HCT116 (cell line): Measurements from ENCODE around the gene OSBPL5. TPM values are rescaled to one million over a fixed set of nuclear protein-coding genes. Genes with fewer than 3 reads are reported as not detected.

ENCODE experiments used
- ATAC-seq: fragments of 200-7000 bp; cut with Tn5 transposase; 2 replicates; pipeline ENCODE4 v1.9.1; 2020; ENCODE audit warnings: mild to moderate bottlenecking, moderate library complexity
- BruUV-seq: library from RNA; stranded (reverse); fragments of 400-500 nt; replicated peaks from 2 replicates; lab custom pipeline; 2021; lab: Mats Ljungman, UMichigan
- CTCF ChIA-PET: fragments of 300-600 bp; sonication (Branson Sonifier 250); formaldehyde crosslinking; loops from one replicate; lab custom pipeline; 2021; ENCODE audit warnings: antibody characterized with exemption; lab: Charles Lee
- POLR2A ChIA-PET: fragments of 300-600, 350-600 bp; sonication (Branson Sonifier 250); formaldehyde crosslinking; loops from one replicate; lab custom pipeline; 2021; ENCODE audit warnings: antibody characterized with exemption; lab: Charles Lee
- RAD21 ChIA-PET, 2 experiments: fragments of 300-600 bp; sonication (Branson Sonifier 250); formaldehyde crosslinking; loops; one replicate each; lab custom pipeline; 2023; ENCODE audit warnings: low total read pairs in 2 of 2; ENCODE audit not compliant: uncharacterized antibody in 2 of 2, unreplicated experiment in 2 of 2, low non-redundant PET in 1 of 2; lab: Charles Lee
- DNase-seq: peaks from one replicate; pipeline ENCODE4 v3.0.0-alpha.2; 2010; ENCODE audit warnings: low read depth, low spot score
- H2AFZ ChIP-seq: fragments of 200-600 bp; shearing (Covaris generic), sonication (generic); 2 replicates; pipeline ENCODE4 v1.6.1; 2017; ENCODE audit warnings: low read depth, mixed run types, mixed read lengths, antibody characterized with exemption, low read length; ENCODE audit not compliant: poor library complexity, severe bottlenecking
- H3K27ac ChIP-seq: 2 replicates; pipeline ENCODE4 v1.5.1; 2012; ENCODE audit warnings: low read depth, low read length
- H3K27me3 ChIP-seq: fragments of 200-600 bp; sonication (generic); 2 replicates; pipeline ENCODE4 v1.6.1; 2016; ENCODE audit warnings: mixed run types, low read length, mixed read lengths; ENCODE audit not compliant: insufficient read depth
- H3K36me3 ChIP-seq, 2 experiments: fragments of 200-500 bp in 1 of 2; fragments of 200-600 bp in 1 of 2; sonication (Bioruptor generic) in 1 of 2; sonication (generic) in 1 of 2; 2 replicates each; pipeline versions ENCODE4 v1.5.1 to v1.6.1; 2014 to 2016; ENCODE audit warnings: low read length in 2 of 2, inconsistent platforms in 1 of 2, mixed read lengths in 1 of 2, mixed run types in 1 of 2; ENCODE audit not compliant: insufficient read depth in 2 of 2, control insufficient read depth in 1 of 2
- H3K4me1 ChIP-seq, 2 experiments: fragments of 200-600 bp in 1 of 2; sonication (generic) in 1 of 2; 2 replicates each; pipeline versions ENCODE4 v1.5.1 to v1.6.1; 2012 to 2017; ENCODE audit warnings: low read length in 2 of 2, inconsistent platforms in 1 of 2, mild to moderate bottlenecking in 1 of 2, mixed read lengths in 1 of 2, mixed run types in 1 of 2, moderate library complexity in 1 of 2; ENCODE audit not compliant: insufficient read depth in 2 of 2, control insufficient read depth in 1 of 2
- H3K4me2 ChIP-seq: fragments of 200-600 bp; sonication (generic); 2 replicates; pipeline ENCODE4 v1.6.1; 2017; ENCODE audit warnings: mixed run types, low read length, mixed read lengths
- H3K4me3 ChIP-seq, 2 experiments: fragments of 200-600 bp in 1 of 2; sonication (generic) in 1 of 2; replicated peaks in 1 of 2; 2 replicates each; pipeline ENCODE4 v1.5.1; 2011 to 2016; ENCODE audit warnings: low read length in 2 of 2, control low read depth in 1 of 2, low read depth in 1 of 2, mild to moderate bottlenecking in 1 of 2, mixed read lengths in 1 of 2, mixed run types in 1 of 2
- H3K79me2 ChIP-seq: fragments of 200-600 bp; sonication (generic); 2 replicates; pipeline ENCODE4 v1.6.1; 2017; ENCODE audit warnings: mild to moderate bottlenecking, mixed run types, low read length, moderate library complexity, mixed read lengths; ENCODE audit not compliant: insufficient read depth
- H3K9ac ChIP-seq: fragments of 200-600 bp; sonication (generic); 2 replicates; pipeline ENCODE4 v1.6.1; 2016; ENCODE audit warnings: low read length, mixed read lengths
- H3K9me2 ChIP-seq: fragments of 200-600 bp; sonication (generic), shearing (Covaris generic); 2 replicates; pipeline ENCODE4 v1.6.1; 2017; ENCODE audit warnings: mixed run types, mild to moderate bottlenecking, moderate library complexity; ENCODE audit not compliant: insufficient read depth
- H3K9me3 ChIP-seq, 2 experiments: fragments of 200-500 bp in 1 of 2; fragments of 200-600 bp in 1 of 2; sonication (Bioruptor generic) in 1 of 2; sonication (generic) in 1 of 2; 2 replicates each; pipeline ENCODE4 v1.6.1; 2014 to 2017; ENCODE audit warnings: low read length in 2 of 2, mixed read lengths in 2 of 2, inconsistent platforms in 1 of 2, low read depth in 1 of 2, mild to moderate bottlenecking in 1 of 2, mixed run types in 1 of 2, moderate library complexity in 1 of 2; ENCODE audit not compliant: control insufficient read depth in 1 of 2, insufficient read depth in 1 of 2
- H4K20me1 ChIP-seq: fragments of 200-600 bp; sonication (generic), shearing (Covaris generic); 2 replicates; pipeline ENCODE4 v1.6.1; 2017; ENCODE audit warnings: mixed run types, mild to moderate bottlenecking, moderate library complexity; ENCODE audit not compliant: insufficient read depth
- FOSL1 ChIP-seq: IDR thresholded peaks from 2 replicates; pipeline ENCODE4 v1.6.1; 2012; ENCODE audit warnings: low read depth
- POLR2AphosphoS5 ChIP-seq: IDR thresholded peaks from 2 replicates; pipeline ENCODE4 v1.6.1; 2011; ENCODE audit warnings: mild to moderate bottlenecking, low read depth, low read length, moderate library complexity
- RAD21 ChIP-seq: IDR thresholded peaks from 2 replicates; pipeline ENCODE4 v1.6.1; 2012; ENCODE audit warnings: low read depth, mild to moderate bottlenecking
- REST ChIP-seq: IDR thresholded peaks from 2 replicates; pipeline ENCODE4 v1.6.1; 2012; ENCODE audit warnings: low read depth
- intact Hi-C: fragments of 100-400 bp; cut with micrococcal nuclease; formaldehyde crosslinking; loops from 2 replicates; pipeline ENCODE4 v1.10.0; 2022
- total RNA-seq: library from RNA; stranded (reverse); gene quantifications from one replicate; pipeline ENCODE4 v1.2.1, GENCODE V29; 2021; ENCODE audit not compliant: unreplicated experiment
- TF ChIP-seq, protein P1 (sequence below): IDR thresholded peaks from 2 replicates; pipeline ENCODE4 v1.6.1; 2012

Gene OSBPL5
- total RNA-seq, 1 experiment from 2014 or later = 44.2 TPM

DNA sequence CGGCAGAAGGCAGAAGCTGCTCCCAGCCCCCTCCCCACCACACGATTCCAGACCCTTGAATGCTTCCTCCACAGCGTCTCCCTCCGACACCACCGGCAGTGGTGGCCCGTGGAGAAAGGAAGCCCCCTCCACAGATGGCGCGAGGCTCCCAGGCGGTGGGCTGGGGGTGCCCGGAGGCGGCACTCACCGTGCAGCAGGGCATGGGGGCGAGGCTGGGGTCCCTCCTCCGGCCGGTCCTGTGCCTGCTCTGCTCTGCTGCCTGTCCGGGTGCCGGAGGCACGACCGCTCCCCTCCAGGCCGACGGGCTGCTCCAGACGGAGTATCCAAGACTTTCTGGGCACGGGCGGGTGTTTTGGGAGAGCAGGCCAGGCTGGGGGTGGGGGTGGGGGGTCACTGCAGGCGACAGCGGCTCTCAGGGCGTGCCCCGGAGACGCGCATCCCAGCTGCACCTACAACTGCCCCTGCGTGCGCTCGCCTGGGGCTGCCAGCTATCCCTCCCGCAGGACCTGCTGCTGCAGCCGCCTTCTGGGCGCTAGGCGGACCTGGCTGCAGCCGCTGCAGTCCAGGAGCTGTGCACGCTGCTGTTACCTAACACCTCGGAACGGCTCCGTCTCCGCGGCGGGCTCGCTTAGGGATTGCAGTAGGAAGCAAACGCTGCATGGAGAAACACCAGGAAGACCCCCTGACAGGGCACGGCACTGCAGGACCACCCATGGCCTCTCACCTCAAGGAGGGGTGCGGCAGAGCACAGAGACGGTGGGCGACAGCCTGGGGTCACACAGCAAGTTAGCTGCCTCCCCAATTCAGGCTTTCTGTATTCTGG, 38.3 kb upstream of the OSBPL5 start:
- CTCF ChIA-PET = no interaction called here
- RAD21 ChIA-PET = no interaction called here
- no peak for DNase-seq
- Histone ChIP-seq H3K36me3 (no peaks in the 10 kb centered on the region), H3K27ac (no peak overlapping the region), H3K4me1 (no peaks in the 10 kb centered on the region), H3K9me3 (no peaks in the 10 kb centered on the region), H3K9ac (no peak overlapping the region), H2AFZ (no peak overlapping the region), H3K9me2 (no peaks in the 10 kb centered on the region), H3K27me3 (peaks cover 22% of the 10 kb centered on the region; the same call in 1 of the 2 replicates), H3K4me3 (no peak overlapping the region), H4K20me1 (no peaks in the 10 kb centered on the region), H3K79me2 (no peaks in the 10 kb centered on the region), H3K4me2 (no peak overlapping the region)
- no peak for ATAC-seq
- intact Hi-C loops = no loop called here
- BruUV-seq = no TSS peak
- POLR2A ChIA-PET = interaction anchor here (0.6 kb wide), 1 partner anchor 27 kb away, joined by 3 read pairs; no protein-coding TSS in a partner anchor
- TF ChIP-seq REST (no peak), RAD21 (no peak), POLR2AphosphoS5 (no peak), FOSL1 (no peak)
- TF ChIP-seq, protein P1, sequence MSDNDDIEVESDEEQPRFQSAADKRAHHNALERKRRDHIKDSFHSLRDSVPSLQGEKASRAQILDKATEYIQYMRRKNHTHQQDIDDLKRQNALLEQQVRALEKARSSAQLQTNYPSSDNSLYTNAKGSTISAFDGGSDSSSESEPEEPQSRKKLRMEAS = no peak
